ENCODE results near the gene PDHX.
A peak's percentile ranks its signal among the peaks of the same experiment; 100 is the strongest.

PDHX gene

DNA sequence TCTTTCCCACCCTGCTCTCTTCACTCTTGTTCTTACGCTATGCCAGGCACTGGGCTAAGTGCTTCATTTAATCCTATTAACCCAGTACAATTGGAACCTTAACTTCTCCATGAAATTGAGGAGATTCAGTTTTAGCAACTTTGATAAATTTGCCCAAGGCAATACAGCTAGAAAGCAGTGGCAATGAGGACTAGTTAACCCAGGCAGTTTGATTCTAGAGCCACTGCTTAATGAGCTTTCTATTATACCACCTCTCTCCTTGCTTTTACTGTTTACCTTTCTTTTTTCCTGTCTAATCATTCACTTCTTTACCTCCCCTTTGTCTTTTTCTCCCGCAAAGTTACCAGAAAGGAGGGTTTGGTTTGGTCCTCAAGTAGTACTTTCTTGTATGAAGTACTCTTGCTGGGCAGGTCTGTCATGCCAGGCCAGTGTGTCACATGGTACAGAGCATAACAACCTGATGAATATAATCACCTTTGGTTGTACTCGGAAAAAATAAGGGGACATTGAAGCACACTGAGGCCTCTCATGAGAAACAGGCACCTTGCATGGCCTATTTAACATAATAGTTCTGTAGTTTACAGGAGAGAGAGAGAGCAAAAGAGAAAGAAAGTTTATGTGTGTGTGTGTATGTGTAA is 70.6 kb downstream of the PDHX start:
- no peak for DNase-seq (ENCODE audit: low read depth)
- H3K4me3 ChIP-seq (ENCODE audit: low read depth, low read length) = no peak overlapping the region
- TF ChIP-seq, protein P1, sequence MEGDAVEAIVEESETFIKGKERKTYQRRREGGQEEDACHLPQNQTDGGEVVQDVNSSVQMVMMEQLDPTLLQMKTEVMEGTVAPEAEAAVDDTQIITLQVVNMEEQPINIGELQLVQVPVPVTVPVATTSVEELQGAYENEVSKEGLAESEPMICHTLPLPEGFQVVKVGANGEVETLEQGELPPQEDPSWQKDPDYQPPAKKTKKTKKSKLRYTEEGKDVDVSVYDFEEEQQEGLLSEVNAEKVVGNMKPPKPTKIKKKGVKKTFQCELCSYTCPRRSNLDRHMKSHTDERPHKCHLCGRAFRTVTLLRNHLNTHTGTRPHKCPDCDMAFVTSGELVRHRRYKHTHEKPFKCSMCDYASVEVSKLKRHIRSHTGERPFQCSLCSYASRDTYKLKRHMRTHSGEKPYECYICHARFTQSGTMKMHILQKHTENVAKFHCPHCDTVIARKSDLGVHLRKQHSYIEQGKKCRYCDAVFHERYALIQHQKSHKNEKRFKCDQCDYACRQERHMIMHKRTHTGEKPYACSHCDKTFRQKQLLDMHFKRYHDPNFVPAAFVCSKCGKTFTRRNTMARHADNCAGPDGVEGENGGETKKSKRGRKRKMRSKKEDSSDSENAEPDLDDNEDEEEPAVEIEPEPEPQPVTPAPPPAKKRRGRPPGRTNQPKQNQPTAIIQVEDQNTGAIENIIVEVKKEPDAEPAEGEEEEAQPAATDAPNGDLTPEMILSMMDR (IDR thresholded peaks at IDR 0.05; ENCODE audit: insufficient read depth, low read depth, low read length, missing control alignments) = no peak

DNA sequence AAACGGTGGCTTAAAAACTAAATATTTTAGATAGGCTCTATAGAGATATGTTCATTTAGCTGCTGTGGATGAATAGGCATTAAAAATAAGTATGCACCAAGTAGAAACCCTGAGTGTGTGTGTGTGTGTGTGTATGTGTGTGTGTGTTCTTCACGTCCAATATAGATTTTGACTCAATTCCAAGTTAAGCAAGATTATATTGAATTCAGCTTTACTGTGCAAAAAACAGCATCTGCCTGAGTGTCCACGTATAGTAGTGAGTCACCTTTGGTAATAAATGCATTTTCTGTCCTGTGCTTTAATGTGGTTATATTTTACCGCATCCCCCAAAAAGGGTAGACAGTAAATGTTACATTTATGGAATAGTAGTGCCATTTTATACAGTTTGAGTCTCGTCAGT is 71.2 kb downstream of the PDHX start:
- TF ChIP-seq, protein P1 (IDR thresholded peaks at IDR 0.05; ENCODE audit: insufficient read depth, low read depth, low read length, missing control alignments) = no peak
- no peak overlapping the region for H3K4me3 ChIP-seq (ENCODE audit: low read depth, low read length)
- no peak for DNase-seq (ENCODE audit: low read depth)

DNA sequence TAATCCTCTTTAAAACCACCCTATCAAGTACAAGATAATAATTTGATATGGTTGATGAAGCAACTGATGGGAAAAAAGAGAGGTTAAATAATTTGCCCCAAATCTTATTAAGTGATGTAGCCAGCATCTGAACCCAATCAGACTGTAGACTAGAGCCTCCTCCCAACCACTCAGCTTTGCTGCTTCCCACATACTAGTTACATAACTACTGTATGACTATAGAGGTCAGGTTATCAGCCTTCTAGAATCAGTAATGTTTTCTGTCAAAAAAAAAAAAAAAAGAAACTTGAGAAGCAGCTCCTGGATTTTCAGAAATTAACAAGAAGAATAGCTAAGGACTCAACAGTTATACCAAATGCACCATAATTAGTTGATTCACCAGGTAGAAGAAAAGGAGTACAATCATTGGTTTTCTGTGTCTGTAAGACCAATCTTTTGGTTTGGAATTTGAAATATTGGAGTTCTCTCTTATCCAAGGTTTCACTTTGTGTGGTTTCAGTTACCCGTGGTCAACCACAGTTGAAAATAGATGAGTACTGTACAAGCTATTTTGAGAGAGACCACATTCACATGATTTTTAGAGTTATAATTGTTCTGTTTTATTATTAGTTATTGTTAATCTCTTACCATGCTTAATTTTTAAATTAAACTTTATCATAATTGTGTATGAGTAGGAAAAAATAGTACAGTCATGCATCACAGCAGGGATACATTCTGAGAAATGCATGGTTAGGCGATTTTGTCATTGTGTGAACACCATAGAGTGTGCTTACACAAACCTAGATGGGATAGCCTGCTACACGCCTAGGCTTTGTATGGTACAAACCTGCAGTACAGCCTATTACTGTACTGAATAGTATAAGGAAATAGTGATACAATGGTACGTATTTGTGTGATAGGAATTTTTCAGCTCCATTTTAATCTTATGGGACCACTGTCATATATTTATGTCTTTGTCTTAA is 72.2 kb downstream of the PDHX start:
- TF ChIP-seq, protein P1 (IDR thresholded peaks at IDR 0.05; ENCODE audit: insufficient read depth, low read depth, low read length, missing control alignments) = no peak
- DNase-seq (ENCODE audit: low read depth) = peak; percentile 25
- H3K4me3 ChIP-seq (ENCODE audit: low read depth, low read length) = no peak overlapping the region

DNA sequence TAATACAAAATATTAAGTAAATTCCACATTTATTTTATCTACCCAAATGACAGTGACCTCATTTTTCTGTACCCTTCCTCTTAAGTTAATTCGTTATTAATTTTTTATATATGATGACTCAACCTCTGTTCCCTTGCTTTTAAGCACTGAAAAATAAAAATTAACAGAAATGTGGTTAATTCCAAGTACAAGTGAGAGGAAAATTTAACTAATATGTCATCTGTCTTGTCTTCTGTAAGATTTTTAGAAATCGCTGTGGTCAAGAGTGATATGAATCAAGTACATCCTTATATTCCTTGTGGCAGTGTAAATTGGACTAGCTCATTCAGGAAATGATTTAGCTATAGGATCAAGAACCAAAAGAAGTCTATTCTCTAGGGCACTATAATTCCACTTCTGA is 74.5 kb downstream of the PDHX start:
- no peak overlapping the region for H3K4me3 ChIP-seq (ENCODE audit: low read depth, low read length)
- TF ChIP-seq, protein P1 (IDR thresholded peaks at IDR 0.05; ENCODE audit: insufficient read depth, low read depth, low read length, missing control alignments) = no peak
- DNase-seq (ENCODE audit: low read depth) = no peak

DNA sequence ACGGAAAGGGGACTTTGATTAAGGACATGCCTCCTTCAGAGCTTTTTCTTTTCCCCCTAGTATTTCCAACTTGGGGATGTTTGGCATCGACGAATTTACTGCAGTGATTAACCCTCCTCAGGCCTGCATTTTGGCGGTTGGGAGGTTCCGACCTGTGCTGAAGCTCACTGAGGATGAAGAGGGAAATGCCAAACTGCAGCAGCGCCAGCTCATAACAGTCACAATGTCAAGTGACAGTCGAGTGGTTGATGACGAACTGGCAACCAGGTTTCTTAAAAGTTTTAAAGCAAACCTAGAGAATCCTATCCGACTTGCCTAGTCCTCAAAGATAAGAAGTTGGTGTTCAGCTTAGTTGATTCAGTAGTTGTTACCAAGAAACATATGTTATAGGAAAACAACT is 78.4 kb downstream of the PDHX start:
- H3K4me3 ChIP-seq (ENCODE audit: low read depth, low read length) = no peak overlapping the region
- TF ChIP-seq, protein P1 (IDR thresholded peaks at IDR 0.05; ENCODE audit: insufficient read depth, low read depth, low read length, missing control alignments) = no peak
- DNase-seq (ENCODE audit: low read depth) = no peak

DNA sequence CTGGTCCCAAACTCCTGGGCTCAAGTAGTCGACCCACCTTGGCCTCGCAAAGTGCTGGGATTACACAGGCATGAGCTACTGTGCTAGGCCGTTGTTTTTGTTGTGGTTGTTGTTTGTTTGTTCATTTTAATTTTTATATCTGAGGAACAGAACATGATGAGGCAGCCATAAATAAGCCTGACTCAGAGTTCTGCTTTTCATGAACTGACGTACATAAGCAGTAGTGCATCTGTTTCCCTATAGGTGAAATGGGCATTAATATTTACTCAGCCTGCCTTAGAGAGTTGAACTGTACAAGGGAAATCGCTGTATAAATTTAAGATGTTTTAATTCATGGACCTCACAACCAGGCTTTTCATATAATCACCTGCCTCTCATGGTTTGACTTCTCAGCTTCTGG is 80.5 kb downstream of the PDHX start:
- TF ChIP-seq, protein P1 (IDR thresholded peaks at IDR 0.05; ENCODE audit: insufficient read depth, low read depth, low read length, missing control alignments) = no peak
- no peak overlapping the region for H3K4me3 ChIP-seq (ENCODE audit: low read depth, low read length)
- DNase-seq (ENCODE audit: low read depth) = no peak
